SK-N-SH (cell line): ENCODE data around the gene PHOX2A. TPM values are rescaled to one million over a fixed set of nuclear protein-coding genes. Genes with fewer than 3 reads are reported as not detected.

Source experiments
- CTCF ChIA-PET: fragments of 300-600, 350-600 bp; formaldehyde crosslinking; extraction: SDS; loops from one replicate; lab custom pipeline; 2021; lab: Yijun Ruan, JAX
- POLR2A ChIA-PET: fragments of 350-600 bp; sonication (Branson Sonifier 250); formaldehyde crosslinking; extraction: SDS; loops from one replicate; lab custom pipeline; 2020; ENCODE audit warnings: antibody characterized with exemption, inconsistent platforms; lab: Yijun Ruan, JAX
- DNase-seq: peaks from one replicate; pipeline ENCODE4 v3.0.0; 2012
- H2AFZ ChIP-seq: fragments of 200-600 bp; sonication (generic); 2 replicates; pipeline ENCODE4 v1.8.1; 2016; ENCODE audit warnings: antibody characterized with exemption, mild to moderate bottlenecking, low read depth
- H3F3A ChIP-seq: fragments of 200-600 bp; sonication (generic); replicated peaks from 2 replicates; pipeline ENCODE3; 2016; ENCODE audit warnings: antibody characterized with exemption, mild to moderate bottlenecking; ENCODE audit not compliant: insufficient read depth
- H3K27ac ChIP-seq, 2 experiments: fragments of 200-500 bp in 1 of 2; fragments of 200-600 bp in 1 of 2; sonication (Bioruptor generic) in 1 of 2; sonication (generic), shearing (Covaris generic) in 1 of 2; 2 replicates each; pipeline versions ENCODE4 v1.5.1 to v1.6.1; 2014 to 2016; ENCODE audit warnings: low read depth in 2 of 2, inconsistent platforms in 1 of 2, low read length in 1 of 2, mild to moderate bottlenecking in 1 of 2, mixed read lengths in 1 of 2
- H3K27me3 ChIP-seq: fragments of 200-600 bp; sonication (generic), shearing (Covaris generic); 2 replicates; pipeline ENCODE4 v1.6.1; 2016; ENCODE audit warnings: mixed run types; ENCODE audit not compliant: insufficient read depth
- H3K36me3 ChIP-seq, 2 experiments: fragments of 200-500 bp in 1 of 2; fragments of 200-600 bp in 1 of 2; sonication (Bioruptor generic) in 1 of 2; sonication (generic) in 1 of 2; replicated peaks in 1 of 2; 2 replicates each; pipeline versions ENCODE3 to v1.5.1; 2014 to 2016; ENCODE audit warnings: low read length in 1 of 2, mild to moderate bottlenecking in 1 of 2; ENCODE audit not compliant: insufficient read depth in 2 of 2, control insufficient read depth in 1 of 2
- H3K4me1 ChIP-seq, 2 experiments: fragments of 200-500 bp in 1 of 2; fragments of 200-600 bp in 1 of 2; sonication (Bioruptor generic) in 1 of 2; sonication (generic), shearing (Covaris generic) in 1 of 2; 2 replicates each; pipeline versions ENCODE4 v1.5.1 to v1.6.1; 2014 to 2016; ENCODE audit warnings: low read depth in 1 of 2, low read length in 1 of 2, mixed run types in 1 of 2; ENCODE audit not compliant: insufficient read depth in 2 of 2, control insufficient read depth in 1 of 2
- H3K4me2 ChIP-seq: fragments of 200-600 bp; sonication (generic), shearing (Covaris generic); 2 replicates; pipeline ENCODE4 v1.6.1; 2017; ENCODE audit warnings: mixed run types
- H3K4me3 ChIP-seq, 2 experiments: fragments of 200-500 bp in 1 of 2; fragments of 200-600 bp in 1 of 2; sonication (Bioruptor generic) in 1 of 2; sonication (generic), shearing (Covaris generic) in 1 of 2; 2 replicates each; pipeline versions ENCODE4 v1.5.1 to v1.8.1; 2014 to 2016; ENCODE audit warnings: low read depth in 2 of 2, inconsistent platforms in 1 of 2, low read length in 1 of 2, mild to moderate bottlenecking in 1 of 2, mixed read lengths in 1 of 2, moderate library complexity in 1 of 2
- H3K79me2 ChIP-seq: fragments of 200-600 bp; sonication (generic); 2 replicates; pipeline ENCODE4 v1.8.1; 2017; ENCODE audit warnings: mild to moderate bottlenecking; ENCODE audit not compliant: insufficient read depth
- H3K9ac ChIP-seq: fragments of 200-600 bp; sonication (generic); 2 replicates; pipeline ENCODE4 v1.6.1; 2017; ENCODE audit warnings: mixed run types
- H3K9me2 ChIP-seq: fragments of 200-600 bp; sonication (generic); 2 replicates; pipeline ENCODE4 v1.6.1; 2017; ENCODE audit warnings: mixed run types
- H3K9me3 ChIP-seq: fragments of 200-600 bp; sonication (generic); 2 replicates; pipeline ENCODE4 v1.6.1; 2017; ENCODE audit warnings: mixed run types, mild to moderate bottlenecking, moderate library complexity
- H4K20me1 ChIP-seq: fragments of 200-600 bp; sonication (generic); 2 replicates; pipeline ENCODE4 v1.6.1; 2017; ENCODE audit warnings: mild to moderate bottlenecking, mixed run types; ENCODE audit not compliant: insufficient read depth
- CHD2 ChIP-seq: fragments of 150-350 bp; IDR thresholded peaks from 2 replicates; pipeline ENCODE4 v1.6.1; 2018; ENCODE audit warnings: low read length; ENCODE audit not compliant: partially characterized antibody
- FOSL2 ChIP-seq: IDR thresholded peaks from 2 replicates; pipeline ENCODE4 v1.4.0; 2012; ENCODE audit warnings: low read depth, mild to moderate bottlenecking, moderate library complexity, borderline replicate concordance
- FOXM1 ChIP-seq: IDR thresholded peaks from 2 replicates; pipeline ENCODE4 v1.4.0; 2012; ENCODE audit warnings: low read depth, mild to moderate bottlenecking
- GABPA ChIP-seq: IDR thresholded peaks from 2 replicates; pipeline ENCODE4 v1.4.0; 2012; ENCODE audit warnings: low read depth, mild to moderate bottlenecking
- JUND ChIP-seq: IDR thresholded peaks from 2 replicates; pipeline ENCODE4 v1.4.0; 2012
- NRF1 ChIP-seq: IDR thresholded peaks from 2 replicates; pipeline ENCODE4 v1.6.1; 2012; ENCODE audit warnings: low read depth, mild to moderate bottlenecking, low read length
- POLR2AphosphoS5 ChIP-seq: IDR thresholded peaks from 2 replicates; pipeline ENCODE4 v1.6.1; 2012; ENCODE audit warnings: low read depth, low read length
- RAD21 ChIP-seq: IDR thresholded peaks from 2 replicates; pipeline ENCODE4 v1.6.1; 2012; ENCODE audit warnings: mild to moderate bottlenecking, low read length
- RCOR1 ChIP-seq: fragments of 150-350 bp; IDR thresholded peaks from 2 replicates; pipeline ENCODE4 v1.6.1; 2017; ENCODE audit warnings: antibody characterized with exemption, low read length
- RFX5 ChIP-seq: IDR thresholded peaks from 2 replicates; pipeline ENCODE4 v1.6.1; 2012; ENCODE audit warnings: mild to moderate bottlenecking, improper control_type of control experiment, low read length
- RXRA ChIP-seq: IDR thresholded peaks from 2 replicates; pipeline ENCODE4 v1.4.0; 2012; ENCODE audit warnings: low read depth, mild to moderate bottlenecking, borderline replicate concordance
- SMC3 ChIP-seq: IDR thresholded peaks from 2 replicates; pipeline ENCODE4 v1.6.1; 2012; ENCODE audit warnings: low read depth, low read length, improper control_type of control experiment
- YY1 ChIP-seq: IDR thresholded peaks from 2 replicates; pipeline ENCODE4 v1.4.0; 2012; ENCODE audit warnings: low read depth, mild to moderate bottlenecking
- WGBS: methylation state at CpG from one replicate; pipeline ENCODE4 v1.1.6; 2017; ENCODE audit warnings: low lambda C conversion rate; 5-methylcytosine and 5-hydroxymethylcytosine counted together
- polyA plus RNA-seq, 3 experiments: library from polyadenylated mRNA; depleted of rRNA; stranded (reverse); fragments of >200 nt; gene quantifications; 2 replicates each; pipeline ENCODE4 v1.2.3, GENCODE V29; 2012
- TF ChIP-seq, protein P1 (sequence below): fragments of 200-600 bp; sonication (generic); IDR thresholded peaks from 2 replicates; pipeline ENCODE4 v1.6.1; 2017; ENCODE audit warnings: antibody characterized with exemption, mild to moderate bottlenecking, moderate library complexity
- TF ChIP-seq, protein P2 (sequence below): IDR thresholded peaks from 2 replicates; pipeline ENCODE4 v1.4.0; 2012; ENCODE audit warnings: low read depth, borderline replicate concordance
- TF ChIP-seq, protein P3 (sequence below): fragments of 150-350 bp; IDR thresholded peaks from 2 replicates; pipeline ENCODE4 v1.6.1; 2017; ENCODE audit warnings: antibody characterized with exemption, low read length, low read depth, borderline replicate concordance
- TF ChIP-seq, protein P4 (sequence below): IDR thresholded peaks from 2 replicates; pipeline ENCODE4 v1.4.0; 2012; ENCODE audit warnings: low read depth, borderline replicate concordance

Gene PHOX2A
- polyA plus RNA-seq, 1 of the 3 experiments (the other 2 are of a cell fraction), result 75.6 TPM

DNA sequence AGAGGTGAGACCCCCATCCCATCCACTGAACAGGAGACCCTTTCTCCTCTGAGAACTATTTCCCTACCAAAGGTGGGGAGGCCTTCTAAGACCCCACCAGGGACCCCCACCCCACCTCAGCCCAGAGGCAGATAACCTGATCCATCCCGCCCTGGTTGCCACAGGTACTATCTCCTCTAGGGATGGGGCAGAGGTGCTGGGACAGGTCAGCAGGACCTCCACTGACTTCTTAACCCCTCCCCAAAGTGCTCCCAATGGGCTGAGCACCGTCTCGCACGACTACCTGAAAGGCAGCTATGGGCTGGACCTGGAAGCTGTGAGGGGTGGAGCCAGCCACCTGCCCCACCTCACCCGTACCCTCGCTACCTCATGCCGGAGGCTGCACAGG lies 15.1 kb downstream of the PHOX2A start:
- no peaks in the 10 kb centered on the region for H3K9me2 ChIP-seq
- H3K4me3 ChIP-seq, result no peak overlapping the region
- WGBS, result 93% methylated on average over 6 of the region's 7 CpGs
- H3K27ac ChIP-seq, result no peak overlapping the region
- H3F3A ChIP-seq, result peaks cover 9% of the 10 kb centered on the region
- H3K4me2 ChIP-seq, result no peak overlapping the region
- no peak for DNase-seq
- peaks cover 59% of the 10 kb centered on the region for H3K79me2 ChIP-seq
- H3K9ac ChIP-seq, result no peak overlapping the region
- POLR2A ChIA-PET, result interaction anchor here (1.9 to 8.7 kb wide), 2 partner anchors 7 to 202 kb away, joined by 4 to 131 read pairs; no protein-coding TSS in a partner anchor
- no peak for TF ChIP-seq NRF1
- no peak for TF ChIP-seq SMC3
- TF ChIP-seq RFX5, result no peak
- no peak for TF ChIP-seq FOSL2
- no peak for TF ChIP-seq RAD21
- no peak for TF ChIP-seq RCOR1
- TF ChIP-seq, protein P1, sequence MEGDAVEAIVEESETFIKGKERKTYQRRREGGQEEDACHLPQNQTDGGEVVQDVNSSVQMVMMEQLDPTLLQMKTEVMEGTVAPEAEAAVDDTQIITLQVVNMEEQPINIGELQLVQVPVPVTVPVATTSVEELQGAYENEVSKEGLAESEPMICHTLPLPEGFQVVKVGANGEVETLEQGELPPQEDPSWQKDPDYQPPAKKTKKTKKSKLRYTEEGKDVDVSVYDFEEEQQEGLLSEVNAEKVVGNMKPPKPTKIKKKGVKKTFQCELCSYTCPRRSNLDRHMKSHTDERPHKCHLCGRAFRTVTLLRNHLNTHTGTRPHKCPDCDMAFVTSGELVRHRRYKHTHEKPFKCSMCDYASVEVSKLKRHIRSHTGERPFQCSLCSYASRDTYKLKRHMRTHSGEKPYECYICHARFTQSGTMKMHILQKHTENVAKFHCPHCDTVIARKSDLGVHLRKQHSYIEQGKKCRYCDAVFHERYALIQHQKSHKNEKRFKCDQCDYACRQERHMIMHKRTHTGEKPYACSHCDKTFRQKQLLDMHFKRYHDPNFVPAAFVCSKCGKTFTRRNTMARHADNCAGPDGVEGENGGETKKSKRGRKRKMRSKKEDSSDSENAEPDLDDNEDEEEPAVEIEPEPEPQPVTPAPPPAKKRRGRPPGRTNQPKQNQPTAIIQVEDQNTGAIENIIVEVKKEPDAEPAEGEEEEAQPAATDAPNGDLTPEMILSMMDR, result no peak
- TF ChIP-seq JUND, result no peak
- TF ChIP-seq, protein P2, sequence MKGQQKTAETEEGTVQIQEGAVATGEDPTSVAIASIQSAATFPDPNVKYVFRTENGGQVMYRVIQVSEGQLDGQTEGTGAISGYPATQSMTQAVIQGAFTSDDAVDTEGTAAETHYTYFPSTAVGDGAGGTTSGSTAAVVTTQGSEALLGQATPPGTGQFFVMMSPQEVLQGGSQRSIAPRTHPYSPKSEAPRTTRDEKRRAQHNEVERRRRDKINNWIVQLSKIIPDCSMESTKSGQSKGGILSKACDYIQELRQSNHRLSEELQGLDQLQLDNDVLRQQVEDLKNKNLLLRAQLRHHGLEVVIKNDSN, result no peak
- TF ChIP-seq, protein P3, sequence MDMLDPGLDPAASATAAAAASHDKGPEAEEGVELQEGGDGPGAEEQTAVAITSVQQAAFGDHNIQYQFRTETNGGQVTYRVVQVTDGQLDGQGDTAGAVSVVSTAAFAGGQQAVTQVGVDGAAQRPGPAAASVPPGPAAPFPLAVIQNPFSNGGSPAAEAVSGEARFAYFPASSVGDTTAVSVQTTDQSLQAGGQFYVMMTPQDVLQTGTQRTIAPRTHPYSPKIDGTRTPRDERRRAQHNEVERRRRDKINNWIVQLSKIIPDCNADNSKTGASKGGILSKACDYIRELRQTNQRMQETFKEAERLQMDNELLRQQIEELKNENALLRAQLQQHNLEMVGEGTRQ, result no peak
- no peak for TF ChIP-seq POLR2AphosphoS5
- no peak for TF ChIP-seq FOXM1
- TF ChIP-seq YY1, result no peak
- TF ChIP-seq CHD2, result no peak
- no peak for TF ChIP-seq GABPA
- TF ChIP-seq, protein P4, sequence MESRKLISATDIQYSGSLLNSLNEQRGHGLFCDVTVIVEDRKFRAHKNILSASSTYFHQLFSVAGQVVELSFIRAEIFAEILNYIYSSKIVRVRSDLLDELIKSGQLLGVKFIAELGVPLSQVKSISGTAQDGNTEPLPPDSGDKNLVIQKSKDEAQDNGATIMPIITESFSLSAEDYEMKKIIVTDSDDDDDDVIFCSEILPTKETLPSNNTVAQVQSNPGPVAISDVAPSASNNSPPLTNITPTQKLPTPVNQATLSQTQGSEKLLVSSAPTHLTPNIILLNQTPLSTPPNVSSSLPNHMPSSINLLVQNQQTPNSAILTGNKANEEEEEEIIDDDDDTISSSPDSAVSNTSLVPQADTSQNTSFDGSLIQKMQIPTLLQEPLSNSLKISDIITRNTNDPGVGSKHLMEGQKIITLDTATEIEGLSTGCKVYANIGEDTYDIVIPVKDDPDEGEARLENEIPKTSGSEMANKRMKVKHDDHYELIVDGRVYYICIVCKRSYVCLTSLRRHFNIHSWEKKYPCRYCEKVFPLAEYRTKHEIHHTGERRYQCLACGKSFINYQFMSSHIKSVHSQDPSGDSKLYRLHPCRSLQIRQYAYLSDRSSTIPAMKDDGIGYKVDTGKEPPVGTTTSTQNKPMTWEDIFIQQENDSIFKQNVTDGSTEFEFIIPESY, result no peak
- TF ChIP-seq RXRA, result no peak
- H3K36me3 ChIP-seq, result peaks cover 62 to 71% of the 10 kb centered on the region in 2 experiments
- no peaks in the 10 kb centered on the region for H3K9me3 ChIP-seq
- CTCF ChIA-PET, result interaction anchor here (1.8 to 9.1 kb wide), 5 partner anchors 8 to 205 kb away, joined by 4 to 73 read pairs (median 27); partner anchors contain the start of gene CLPB
- no peak overlapping the region for H2AFZ ChIP-seq
- no peaks in the 10 kb centered on the region for H3K27me3 ChIP-seq
- peaks cover 5 to 28% of the 10 kb centered on the region in 2 experiments; a peak in 3 of 4 replicates for H3K4me1 ChIP-seq
- peaks cover 49% of the 10 kb centered on the region for H4K20me1 ChIP-seq
